ENCODE results near the gene DEF6.

The DEF6 gene

GRCh38 chr6:35351422-35351821 is 53.8 kb downstream of the DEF6 start:
- no peak for DNase-seq

- DNase-seq = no peak
These were observed 55.1 kb downstream of the DEF6 start for GRCh38 chr6:35352735-35353134.

DNA sequence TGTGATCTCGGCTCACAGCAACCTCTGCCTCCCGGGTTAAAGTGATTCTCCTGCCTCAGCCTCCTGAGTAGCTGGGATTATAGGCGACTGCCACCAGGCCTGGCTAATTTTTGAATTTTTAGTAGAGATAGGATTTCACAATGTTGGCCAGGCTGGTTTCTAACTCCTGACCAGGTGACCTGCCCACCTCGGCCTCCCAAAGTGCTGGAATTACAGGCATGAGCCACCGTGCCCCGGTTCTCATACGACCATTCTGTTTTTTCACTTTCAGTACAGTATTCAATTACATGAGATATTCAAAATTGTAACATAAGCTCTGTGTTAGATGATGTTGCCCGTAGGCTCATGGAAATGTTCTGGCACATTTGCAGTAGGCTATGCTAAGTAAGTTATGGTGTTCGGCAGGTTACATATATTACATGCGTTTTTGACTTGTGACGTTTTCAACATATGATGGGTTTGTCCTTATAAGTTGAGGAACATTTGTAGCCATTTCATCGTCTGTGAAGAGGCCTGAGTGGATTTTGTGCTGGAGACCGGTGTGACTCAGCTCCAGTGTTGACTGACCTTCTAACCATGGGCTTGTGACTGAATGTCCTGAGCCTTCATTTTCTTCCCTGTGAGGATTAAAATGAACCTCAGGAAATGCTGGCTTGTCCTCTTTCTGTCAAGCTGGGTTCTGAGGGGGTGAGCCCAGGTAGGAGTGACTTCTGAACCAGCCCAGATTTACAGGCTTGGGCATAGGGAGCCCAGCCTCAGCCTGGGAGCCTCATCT is 56.9 kb downstream of the DEF6 start:
- DNase-seq = no peak

GRCh38 chr6:35356391-35356790 is 58.8 kb downstream of the DEF6 start:
- DNase-seq = no peak

DNA sequence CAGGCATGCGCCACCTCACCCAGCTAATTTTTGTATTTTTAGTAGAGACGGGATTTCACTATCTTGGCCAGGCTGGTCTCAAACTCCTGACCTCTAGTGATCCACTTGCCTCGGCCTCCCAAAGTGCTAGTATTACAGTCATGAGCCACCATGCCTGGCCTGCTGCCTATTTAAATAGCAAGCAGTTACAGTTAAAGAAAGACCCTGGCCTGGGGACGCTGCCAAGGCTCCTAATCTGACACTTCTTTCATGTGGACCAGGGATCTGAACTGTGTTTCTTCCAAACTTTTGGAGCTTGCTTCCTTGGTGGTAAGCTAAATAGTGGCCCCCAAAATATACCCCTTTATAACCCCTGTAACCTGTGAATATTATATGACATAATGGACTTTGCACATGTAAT is 60.1 kb downstream of the DEF6 start:
- DNase-seq = no peak

GRCh38 chr6:35358086-35358485 is 60.5 kb downstream of the DEF6 start:
- DNase-seq = no peak

DNA sequence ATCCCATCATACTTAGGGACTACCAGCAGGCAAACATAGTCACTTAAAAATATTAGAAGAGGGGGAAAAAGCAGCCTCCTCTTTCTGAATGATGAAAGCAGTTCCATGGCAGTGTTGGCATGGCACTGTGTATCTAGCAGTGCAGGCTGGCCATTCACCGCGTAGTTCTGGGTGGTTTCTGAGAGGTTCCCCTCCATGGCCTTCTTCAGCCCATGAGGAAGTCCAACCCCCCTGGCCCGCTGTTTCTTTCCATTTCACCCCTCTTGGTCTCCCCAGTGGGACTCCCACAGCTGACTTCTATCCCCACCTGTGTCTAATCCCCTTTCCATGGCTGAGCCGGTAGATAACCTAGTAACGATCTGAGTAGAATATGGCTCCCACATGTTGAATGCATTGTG is 61.7 kb downstream of the DEF6 start:
- DNase-seq = no peak

GRCh38 chr6:35359744-35360348 is 62.2 kb downstream of the DEF6 start:
- no peak for DNase-seq

DNA sequence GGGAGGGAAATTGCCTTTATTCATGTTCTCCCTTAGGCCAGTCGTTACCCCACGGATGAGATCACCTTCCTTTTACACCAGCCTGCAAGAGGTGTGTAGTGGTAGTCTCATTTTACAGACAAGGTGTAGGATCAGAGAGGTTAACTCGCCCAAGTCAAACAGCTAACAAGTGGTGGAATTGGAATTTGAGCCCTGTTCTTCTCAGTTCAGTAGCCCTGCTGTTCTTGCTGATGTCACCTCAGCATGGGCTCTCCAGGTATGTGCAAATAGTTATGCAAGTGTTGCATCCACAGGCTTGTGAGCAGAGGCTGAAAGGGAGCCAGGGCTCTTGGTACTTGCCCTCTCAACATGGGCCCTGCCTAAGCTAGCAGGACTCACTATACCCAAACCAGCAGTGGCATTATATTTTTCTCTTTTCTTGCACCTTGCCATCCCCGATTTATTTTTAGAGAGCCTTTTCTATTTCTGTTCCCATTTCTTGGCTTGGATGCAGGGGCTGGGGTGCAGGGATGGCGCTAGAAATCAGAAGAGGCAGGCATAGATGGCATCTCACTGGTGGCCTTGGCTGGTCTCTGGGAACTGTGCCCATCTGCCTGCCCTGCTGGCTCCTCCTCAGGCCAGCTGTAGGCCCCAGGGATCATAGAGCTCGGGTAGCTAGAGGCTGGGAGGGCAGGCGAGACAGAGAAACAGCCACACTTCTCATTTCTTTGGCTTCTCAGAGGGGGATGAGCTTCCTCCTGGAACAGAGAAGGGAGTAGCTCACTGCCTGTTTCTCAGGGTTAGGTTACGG is 62.9 kb downstream of the DEF6 start:
- no peak for DNase-seq

GRCh38 chr6:35362200-35362599 is 64.6 kb downstream of the DEF6 start:
- no peak for DNase-seq

GRCh38 chr6:35363293-35363750 is 65.7 kb downstream of the DEF6 start:
- DNase-seq = no peak

- DNase-seq = no peak
These were observed 68.1 kb downstream of the DEF6 start for GRCh38 chr6:35365594-35366203.

- DNase-seq = no peak
These were observed 68.6 kb downstream of the DEF6 start for GRCh38 chr6:35366204-35366596.

- no peak for DNase-seq
These were observed 70.0 kb downstream of the DEF6 start for GRCh38 chr6:35367646-35368037.

GRCh38 chr6:35368038-35368887 is 70.6 kb downstream of the DEF6 start:
- DNase-seq = no peak

GRCh38 chr6:35370124-35370741 is 72.6 kb downstream of the DEF6 start:
- peak; percentile 18 for DNase-seq

GRCh38 chr6:35370785-35371493 is 73.3 kb downstream of the DEF6 start:
- no peak for DNase-seq

Data from activated CD4-positive, alpha-beta T cell treated with anti-CD3 and anti-CD28 coated beads, Interleukin-2, amount 50 U/mL, for 1 hour (primary cell).